Erythroblast (primary cell): Measurements from ENCODE around the gene JMJD8.

Source experiments
- GATA1 ChIP-seq: IDR thresholded peaks from 2 replicates; pipeline ENCODE4 v1.6.1; 2011; ENCODE audit warnings: low read depth, mild to moderate bottlenecking, control low read depth, low read length, moderate library complexity
- POLR2A ChIP-seq: IDR thresholded peaks from 2 replicates; pipeline ENCODE4 v1.6.1; 2011; ENCODE audit warnings: mild to moderate bottlenecking, low read length

DNA sequence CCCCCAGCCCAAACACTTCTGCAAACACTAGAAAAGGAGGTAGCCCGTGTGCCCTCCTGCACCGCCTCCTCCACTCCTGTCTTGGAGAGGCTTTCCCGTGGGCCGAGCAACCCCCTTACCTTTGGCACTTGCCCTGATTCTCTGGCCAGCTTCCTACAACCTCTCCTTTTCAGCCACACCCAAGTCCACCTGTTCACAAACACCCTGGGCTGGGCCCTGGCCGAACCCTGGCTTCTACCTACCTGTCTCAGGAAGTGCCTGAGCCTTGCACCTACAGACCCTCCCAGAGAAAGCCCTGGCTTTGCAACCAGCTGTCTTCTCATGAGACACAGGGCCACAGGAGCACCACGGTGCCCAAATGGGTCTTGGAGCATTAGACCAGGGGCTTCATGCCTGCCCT is 34.8 kb upstream of the JMJD8 start:
- no peak for TF ChIP-seq POLR2A
- no peak for TF ChIP-seq GATA1
